Fibroblast of lung (primary cell): ENCODE data around the gene LIF. TPM values are rescaled to one million over a fixed set of nuclear protein-coding genes. Genes with fewer than 3 reads are reported as not detected.

Experiments
- DNase-seq, 2 donors: peaks; one replicate each; pipeline versions ENCODE4 v3.0.0 to v3.0.0-alpha.2; 2010; ENCODE audit warnings: low read depth in 2 of 2
- H2AFZ ChIP-seq: 2 replicates; pipeline ENCODE4 v1.5.1; 2012; ENCODE audit warnings: low read length, control low read depth, inconsistent platforms
- H3K27ac ChIP-seq: 2 replicates; pipeline ENCODE4 v1.5.1; 2011; ENCODE audit warnings: low read length, control low read depth; ENCODE audit not compliant: insufficient read depth
- H3K27me3 ChIP-seq: 2 replicates; pipeline ENCODE4 v1.5.1; 2011; ENCODE audit warnings: mild to moderate bottlenecking, low read length; ENCODE audit not compliant: control insufficient read depth, insufficient read depth
- H3K36me3 ChIP-seq: 2 replicates; pipeline ENCODE4 v1.5.1; 2011; ENCODE audit warnings: low read length; ENCODE audit not compliant: control insufficient read depth, insufficient read depth
- H3K4me1 ChIP-seq: 2 replicates; pipeline ENCODE4 v1.5.1; 2011; ENCODE audit warnings: low read length; ENCODE audit not compliant: control insufficient read depth, insufficient read depth; ENCODE audit errors: extremely low read depth
- H3K4me2 ChIP-seq: 2 replicates; pipeline ENCODE4 v1.5.1; 2011; ENCODE audit warnings: low read length, control low read depth; ENCODE audit not compliant: insufficient read depth; ENCODE audit errors: extremely low read depth
- H3K4me3 ChIP-seq, 4 experiments: fragments of 200-600 bp in 1 of 4; sonication (generic) in 1 of 4; replicated peaks in 1 of 4; 2 replicates each; pipeline ENCODE4 v1.5.1; 2011 to 2016; ENCODE audit warnings: low read length in 4 of 4, low read depth in 3 of 4, mild to moderate bottlenecking in 3 of 4, control low read depth in 2 of 4, inconsistent platforms in 1 of 4, mixed read lengths in 1 of 4; ENCODE audit not compliant: insufficient read depth in 1 of 4; ENCODE audit errors: control extremely low read depth in 1 of 4
- H3K79me2 ChIP-seq: 2 replicates; pipeline ENCODE4 v1.5.1; 2012; ENCODE audit warnings: mild to moderate bottlenecking, low read length, inconsistent platforms; ENCODE audit not compliant: control insufficient read depth, insufficient read depth
- H3K9ac ChIP-seq: 2 replicates; pipeline ENCODE4 v1.5.1; 2011; ENCODE audit warnings: mild to moderate bottlenecking, low read length, control low read depth; ENCODE audit not compliant: insufficient read depth
- H3K9me3 ChIP-seq: 2 replicates; pipeline ENCODE4 v1.5.1; 2012; ENCODE audit warnings: low read depth, low read length; ENCODE audit not compliant: control insufficient read depth, insufficient read depth
- H4K20me1 ChIP-seq: 2 replicates; pipeline ENCODE4 v1.5.1; 2011; ENCODE audit warnings: low read length; ENCODE audit not compliant: control insufficient read depth, insufficient read depth; ENCODE audit errors: extremely low read depth
- CTCF ChIP-seq, 2 donors: IDR thresholded peaks in 1 of 2; conservative IDR thresholded peaks in 1 of 2; 1 replicate in 1 of 2; 2 replicates in 1 of 2; pipeline ENCODE4 v1.5.1; 2011 to 2012; ENCODE audit warnings: low read length in 2 of 2, control low read depth in 1 of 2, inconsistent platforms in 1 of 2, low read depth in 1 of 2, mild to moderate bottlenecking in 1 of 2
- EZH2 ChIP-seq: IDR thresholded peaks from 2 replicates; pipeline ENCODE4 v1.5.1; 2012; ENCODE audit warnings: low read length, control low read depth, mild to moderate bottlenecking; ENCODE audit errors: missing control alignments
- polyA plus RNA-seq, 2 donors: library from polyadenylated mRNA; depleted of rRNA in 1 of 2; stranded (reverse) in 1 of 2; unstranded in 1 of 2; fragments of >200 nt; gene quantifications; 2 replicates each; pipeline ENCODE4 v1.2.1, GENCODE V29; 2011 to 2012; ENCODE audit warnings: missing spikeins in 1 of 2
- total RNA-seq: library from RNA; depleted of rRNA; stranded (reverse); fragments of >200 nt; gene quantifications from 2 replicates; pipeline ENCODE4 v1.2.1, GENCODE V29; 2014

The LIF gene
- total and polyA plus RNA-seq, 2 donors (not counting 1 experiment from before 2014, with no cell fraction given) = 4.5 to 11.2 TPM

- no peaks in the 10 kb centered on the region for H3K36me3 ChIP-seq
- H2AFZ ChIP-seq = no peak overlapping the region
- no peaks in the 10 kb centered on the region for H3K9me3 ChIP-seq
- H3K27ac ChIP-seq = no peak overlapping the region
- TF ChIP-seq EZH2 (no peak), CTCF (conservative IDR thresholded peaks at IDR 0.05 in 1 of 2, IDR thresholded peaks at IDR 0.05 in 1 of 2; ENCODE audit: low read depth in 1 of 2, low read length in 2 of 2) (no peak)
- no peak for DNase-seq
- H3K79me2 ChIP-seq = no peaks in the 10 kb centered on the region
- H3K4me3 ChIP-seq = no peak overlapping the region
- no peaks in the 10 kb centered on the region for H3K4me1 ChIP-seq
- no peaks in the 10 kb centered on the region for H4K20me1 ChIP-seq
- H3K27me3 ChIP-seq = no peaks in the 10 kb centered on the region
- no peak overlapping the region for H3K4me2 ChIP-seq
- H3K9ac ChIP-seq = no peak overlapping the region
Observed at GRCh38 chr22:30262112-30262511, 15.6 kb upstream of the LIF start.

GRCh38 chr22:30261134-30261533, 14.6 kb upstream of the LIF start:
- Histone ChIP-seq H2AFZ (no peak overlapping the region), H3K36me3 (no peaks in the 10 kb centered on the region), H3K79me2 (no peaks in the 10 kb centered on the region), H3K27me3 (no peaks in the 10 kb centered on the region), H3K27ac (no peak overlapping the region), H3K4me3 (no peak overlapping the region), H3K9ac (no peak overlapping the region), H3K4me2 (no peak overlapping the region), H3K9me3 (no peaks in the 10 kb centered on the region), H3K4me1 (peaks cover 1% of the 10 kb centered on the region), H4K20me1 (no peaks in the 10 kb centered on the region)
- no peak for TF ChIP-seq EZH2
- no peak for TF ChIP-seq CTCF (conservative IDR thresholded peaks at IDR 0.05 in 1 of 2, IDR thresholded peaks at IDR 0.05 in 1 of 2; ENCODE audit: low read depth in 1 of 2, low read length in 2 of 2)
- DNase-seq = no peak

GRCh38 chr22:30260682-30261081, 14.1 kb upstream of the LIF start:
- Histone ChIP-seq H2AFZ (no peak overlapping the region), H3K27ac (no peak overlapping the region), H3K9ac (no peak overlapping the region), H3K36me3 (no peaks in the 10 kb centered on the region), H3K79me2 (no peaks in the 10 kb centered on the region), H3K4me1 (peaks cover 4% of the 10 kb centered on the region), H3K4me2 (no peak overlapping the region), H3K27me3 (no peaks in the 10 kb centered on the region), H4K20me1 (no peaks in the 10 kb centered on the region), H3K4me3 (no peak overlapping the region), H3K9me3 (no peaks in the 10 kb centered on the region)
- DNase-seq = no peak
- TF ChIP-seq CTCF (conservative IDR thresholded peaks at IDR 0.05 in 1 of 2, IDR thresholded peaks at IDR 0.05 in 1 of 2; ENCODE audit: low read depth in 1 of 2, low read length in 2 of 2) (no peak), EZH2 (no peak)
